A549 (cell line): ENCODE data around the gene CENPM. TPM values are rescaled to one million over a fixed set of nuclear protein-coding genes. Genes with fewer than 3 reads are reported as not detected.

ENCODE experiments used
- ATAC-seq, 2 experiments: fragments of 200-7000 bp in 1 of 2; fragments of >200 bp in 1 of 2; cut with Nextera tagmentation in 1 of 2; cut with Tn5 transposase in 1 of 2; 3 replicates each; pipeline versions ENCODE4 v1.8.0 to v1.9.1; 2018 to 2020; ENCODE audit warnings: mild to moderate bottlenecking in 1 of 2, moderate library complexity in 1 of 2
- CTCF ChIA-PET: fragments of 300-600 bp; sonication (Branson Sonifier 250); formaldehyde crosslinking; extraction: SDS; loops from one replicate; lab custom pipeline; 2021; ENCODE audit warnings: antibody characterized with exemption, inconsistent platforms; lab: Yijun Ruan, JAX
- POLR2A ChIA-PET: fragments of 350-600 bp; formaldehyde crosslinking; extraction: SDS; loops from one replicate; lab custom pipeline; 2021; ENCODE audit warnings: antibody characterized with exemption, inconsistent platforms; lab: Yijun Ruan, JAX
- DNase-seq, 2 experiments: peaks; one replicate each; pipeline versions ENCODE4 v3.0.0 to v3.0.0-alpha.2; 2011 to 2016; ENCODE audit warnings: low read depth in 1 of 2, low spot score in 1 of 2
- FAIRE-seq: peaks from 2 replicates; lab custom pipeline; 2011; peaks lifted over from hg19 to GRCh38; lab: Jason Lieb, UNC
- H3K27ac ChIP-seq, 2 experiments: fragments of >200 bp; sonication (Bioruptor Twin); formaldehyde crosslinking; 3 replicates each; pipeline ENCODE4 v1.5.1; 2016 to 2017
- H3K4me1 ChIP-seq: fragments of >200 bp; sonication (Bioruptor Twin); formaldehyde crosslinking; 3 replicates; pipeline ENCODE4 v1.6.1; 2016
- H3K4me2 ChIP-seq: fragments of >200 bp; sonication (Bioruptor Twin); formaldehyde crosslinking; 3 replicates; pipeline ENCODE4 v1.6.1; 2016
- H3K4me3 ChIP-seq: fragments of >200 bp; sonication (Bioruptor Twin); formaldehyde crosslinking; 3 replicates; pipeline ENCODE4 v1.5.1; 2016
- H3K9me3 ChIP-seq: fragments of >200 bp; sonication (Bioruptor Twin); formaldehyde crosslinking; 3 replicates; pipeline ENCODE4 v1.6.1; 2016
- CBX2 ChIP-seq: fragments of 200-600 bp; sonication (generic); IDR thresholded peaks from 2 replicates; pipeline ENCODE4 v1.6.1; 2016; ENCODE audit warnings: low read depth, mild to moderate bottlenecking, borderline replicate concordance
- CHD2 ChIP-seq: fragments of 150-350 bp; IDR thresholded peaks from 2 replicates; pipeline ENCODE4 v1.6.1; 2014; ENCODE audit warnings: low read length; ENCODE audit not compliant: partially characterized antibody
- EHF ChIP-seq: fragments of 250-450 bp; sonication (Bioruptor Pico); IDR thresholded peaks from 2 replicates; pipeline ENCODE4 v1.5.0; 2020; ENCODE audit warnings: mild to moderate bottlenecking
- EP300 ChIP-seq, 2 experiments: fragments of >200 bp; sonication (Bioruptor Twin); formaldehyde crosslinking; IDR thresholded peaks; 2 replicates in 1 of 2; 3 replicates in 1 of 2; pipeline ENCODE4 v1.6.1; 2016 to 2017
- FOXS1 ChIP-seq: fragments of 250-450 bp; sonication (Bioruptor Pico); IDR thresholded peaks from 2 replicates; pipeline ENCODE4 v1.5.0; 2020; ENCODE audit warnings: mild to moderate bottlenecking, moderate library complexity
- HEYL ChIP-seq: fragments of 250-450 bp; sonication (Bioruptor Pico); IDR thresholded peaks from 2 replicates; pipeline ENCODE4 v1.8.0; 2021; ENCODE audit warnings: mild to moderate bottlenecking, moderate library complexity
- MAZ ChIP-seq: fragments of 150-350 bp; IDR thresholded peaks from 2 replicates; pipeline ENCODE4 v1.6.1; 2014; ENCODE audit warnings: antibody characterized with exemption, low read depth, low read length, borderline replicate concordance
- MYC ChIP-seq: IDR thresholded peaks from 2 replicates; pipeline ENCODE4 v1.6.1; 2012; ENCODE audit warnings: mild to moderate bottlenecking, inconsistent platforms, low read length, improper control_type of control experiment, borderline replicate concordance
- NFE2L2 ChIP-seq: fragments of 150-350 bp; conservative IDR thresholded peaks from 2 replicates; pipeline ENCODE4 v1.6.1; 2014; ENCODE audit warnings: low read length
- NR3C1 ChIP-seq: fragments of >200 bp; sonication (Bioruptor Twin); formaldehyde crosslinking; IDR thresholded peaks from 3 replicates; pipeline ENCODE4 v1.6.1; 2017
- RCOR1 ChIP-seq: fragments of 150-350 bp; IDR thresholded peaks from 2 replicates; pipeline ENCODE4 v1.6.1; 2014; ENCODE audit warnings: antibody characterized with exemption, low read length, low read depth
- SMC3 ChIP-seq: fragments of >200 bp; sonication (Bioruptor Twin); formaldehyde crosslinking; IDR thresholded peaks from 3 replicates; pipeline ENCODE4 v1.6.1; 2018; ENCODE audit warnings: inconsistent platforms
- USF2 ChIP-seq: fragments of 450-650 bp; IDR thresholded peaks from 2 replicates; pipeline ENCODE4 v1.6.1; 2014; ENCODE audit warnings: antibody characterized with exemption
- ZNF302 ChIP-seq: fragments of 250-450 bp; sonication (Bioruptor Pico); IDR thresholded peaks from 2 replicates; pipeline ENCODE4 v1.9.0; 2021; ENCODE audit warnings: inconsistent platforms, mild to moderate bottlenecking, moderate library complexity
- WGBS: methylation state at CpG from one replicate; pipeline ENCODE4 v1.1.6; 2017; ENCODE audit errors: missing lambda C conversion rate; 5-methylcytosine and 5-hydroxymethylcytosine counted together
- polyA plus RNA-seq, 4 experiments: library from polyadenylated mRNA; depleted of rRNA in 3 of 4; stranded (reverse); fragments of >200 nt; fragmentation: RNase III in 1 of 4; extraction: RNeasy Plus Mini Kit Qiagen cat#74134 plus additional on column Dnase treatment in 1 of 4; gene quantifications; 2 replicates in 3 of 4; 3 replicates in 1 of 4; pipeline ENCODE4 v1.2.3, GENCODE V29; 2011 to 2017
- TF ChIP-seq, protein P1 (sequence below): fragments of >200 bp; sonication (Bioruptor Twin); formaldehyde crosslinking; IDR thresholded peaks from 3 replicates; pipeline ENCODE4 v1.5.1; 2016
- TF ChIP-seq, protein P2 (sequence below): IDR thresholded peaks from 2 replicates; pipeline ENCODE4 v1.6.1; 2012; ENCODE audit warnings: low read depth, borderline replicate concordance
- TF ChIP-seq, protein P3 (sequence below): fragments of 250-450 bp; sonication (Bioruptor Pico); IDR thresholded peaks from 2 replicates; pipeline ENCODE4 v1.5.0; 2021; ENCODE audit warnings: mild to moderate bottlenecking, moderate library complexity, borderline replicate concordance

Gene CENPM
- polyA plus RNA-seq, 2 of the 4 experiments (the other 2 are of a cell fraction): 22.3 to 40.1 TPM

DNA sequence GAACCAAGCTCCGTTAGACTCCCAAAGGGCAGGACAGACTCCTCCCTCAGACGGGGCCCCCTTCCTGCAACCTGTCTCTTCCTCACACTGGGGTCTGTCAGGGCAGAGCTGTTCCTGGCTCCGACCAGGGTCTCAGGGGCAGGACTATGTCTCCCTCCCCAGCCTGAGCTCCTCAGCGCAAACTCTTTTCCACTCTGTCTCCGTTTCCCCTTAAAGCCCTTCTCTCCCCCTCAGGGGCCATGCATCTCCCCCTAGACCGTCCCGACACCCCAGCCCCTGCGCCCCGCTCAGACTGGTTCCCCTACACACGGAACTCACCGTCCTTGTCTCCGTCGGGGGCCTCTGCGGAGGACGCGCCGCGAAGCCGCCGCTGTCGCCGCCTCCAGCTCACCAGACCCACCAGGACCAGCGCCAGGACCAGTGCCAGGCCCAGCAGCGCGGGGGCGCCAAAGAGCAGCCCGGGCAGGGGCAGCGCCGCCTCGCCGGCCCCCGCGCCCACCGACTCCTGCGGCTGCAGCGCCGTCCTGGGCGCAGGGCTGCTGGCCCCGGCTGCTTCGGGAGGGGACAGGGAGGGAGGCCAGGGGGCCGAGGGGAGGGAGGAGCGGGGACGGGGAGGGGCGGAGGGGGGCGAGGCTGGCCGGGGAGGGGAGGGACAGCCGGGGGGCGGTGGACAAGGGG is 21.0 kb downstream of the CENPM start:
- peak; percentile 76 to 81 for ATAC-seq
- Histone ChIP-seq H3K4me1 (no peaks in the 10 kb centered on the region), H3K4me3 (peak overlapping the region; percentile 64), H3K9me3 (no peaks in the 10 kb centered on the region), H3K27ac (peak overlapping the region; percentile 74 to 90), H3K4me2 (peak overlapping the region; percentile 97)
- ChIA-PET CTCF (interaction anchor here (0.6 to 4.3 kb wide), 27 partner anchors 8 to 731 kb away, joined by 3 to 50 read pairs (median 3); partner anchors contain the start of gene SHISA8), POLR2A (interaction anchor here (0.6 to 1.1 kb wide), 4 partner anchors 9 to 259 kb away, joined by 3 to 6 read pairs (median 3); partner anchors contain the start of gene WBP2NL)
- DNase-seq: peak in 1 of 2 experiments; percentile 48
- TF ChIP-seq, protein P1, sequence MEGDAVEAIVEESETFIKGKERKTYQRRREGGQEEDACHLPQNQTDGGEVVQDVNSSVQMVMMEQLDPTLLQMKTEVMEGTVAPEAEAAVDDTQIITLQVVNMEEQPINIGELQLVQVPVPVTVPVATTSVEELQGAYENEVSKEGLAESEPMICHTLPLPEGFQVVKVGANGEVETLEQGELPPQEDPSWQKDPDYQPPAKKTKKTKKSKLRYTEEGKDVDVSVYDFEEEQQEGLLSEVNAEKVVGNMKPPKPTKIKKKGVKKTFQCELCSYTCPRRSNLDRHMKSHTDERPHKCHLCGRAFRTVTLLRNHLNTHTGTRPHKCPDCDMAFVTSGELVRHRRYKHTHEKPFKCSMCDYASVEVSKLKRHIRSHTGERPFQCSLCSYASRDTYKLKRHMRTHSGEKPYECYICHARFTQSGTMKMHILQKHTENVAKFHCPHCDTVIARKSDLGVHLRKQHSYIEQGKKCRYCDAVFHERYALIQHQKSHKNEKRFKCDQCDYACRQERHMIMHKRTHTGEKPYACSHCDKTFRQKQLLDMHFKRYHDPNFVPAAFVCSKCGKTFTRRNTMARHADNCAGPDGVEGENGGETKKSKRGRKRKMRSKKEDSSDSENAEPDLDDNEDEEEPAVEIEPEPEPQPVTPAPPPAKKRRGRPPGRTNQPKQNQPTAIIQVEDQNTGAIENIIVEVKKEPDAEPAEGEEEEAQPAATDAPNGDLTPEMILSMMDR: peak; percentile 71
- TF ChIP-seq HEYL (CRISPR knock-in tag): no peak
- peak; percentile 31; the same call in 1 of the 3 replicates for TF ChIP-seq SMC3
- no peak for TF ChIP-seq MYC
- TF ChIP-seq, protein P2, sequence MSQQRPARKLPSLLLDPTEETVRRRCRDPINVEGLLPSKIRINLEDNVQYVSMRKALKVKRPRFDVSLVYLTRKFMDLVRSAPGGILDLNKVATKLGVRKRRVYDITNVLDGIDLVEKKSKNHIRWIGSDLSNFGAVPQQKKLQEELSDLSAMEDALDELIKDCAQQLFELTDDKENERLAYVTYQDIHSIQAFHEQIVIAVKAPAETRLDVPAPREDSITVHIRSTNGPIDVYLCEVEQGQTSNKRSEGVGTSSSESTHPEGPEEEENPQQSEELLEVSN: no peak
- FAIRE-seq: no peak
- 38% methylated on average over 6 of the region's 48 CpGs for WGBS

DNA sequence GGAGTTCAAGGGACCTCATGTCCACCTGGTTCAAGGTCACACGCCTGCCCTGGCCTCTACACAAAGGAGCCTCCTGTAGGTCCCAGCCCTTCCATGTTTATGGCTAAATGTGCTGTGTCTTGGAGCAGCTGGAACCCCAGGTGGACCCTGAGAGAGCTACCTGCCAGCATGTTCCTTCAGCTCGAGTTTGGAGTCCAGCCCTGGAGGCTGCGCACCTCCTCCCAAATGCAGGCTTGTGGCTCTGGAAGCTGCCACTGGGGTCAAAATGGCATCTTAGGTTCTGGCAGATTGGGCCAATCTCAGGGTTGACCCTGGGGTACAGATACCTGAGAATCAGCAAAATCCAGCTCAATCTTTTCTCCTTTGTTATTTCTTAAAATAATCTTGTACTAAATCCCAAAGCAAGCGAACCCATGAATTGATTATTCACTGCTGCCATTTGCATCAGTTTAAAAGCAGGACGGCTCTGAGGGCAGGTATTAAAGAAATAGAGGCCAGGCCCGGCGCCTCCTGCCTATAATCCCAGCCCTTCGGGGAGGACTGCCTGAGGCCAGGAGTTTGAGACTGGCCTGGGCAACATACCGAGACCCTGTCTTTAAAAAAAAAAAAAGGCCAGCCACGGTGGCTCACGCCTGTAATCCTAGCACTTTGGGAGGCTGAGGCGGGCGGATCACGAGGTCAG is 23.2 kb downstream of the CENPM start:
- H3K4me3 ChIP-seq: no peak overlapping the region
- TF ChIP-seq EHF (CRISPR knock-in tag) (no peak), CBX2 (no peak), NR3C1 (no peak), USF2 (no peak), MAZ (no peak), CHD2 (no peak), RCOR1 (no peak), ZNF302 (CRISPR knock-in tag) (no peak), NFE2L2 (no peak), FOXS1 (CRISPR knock-in tag) (no peak), EP300 (IDR thresholded peaks at IDR 0.05) (no peak), HEYL (CRISPR knock-in tag) (no peak)
- TF ChIP-seq, protein P3, sequence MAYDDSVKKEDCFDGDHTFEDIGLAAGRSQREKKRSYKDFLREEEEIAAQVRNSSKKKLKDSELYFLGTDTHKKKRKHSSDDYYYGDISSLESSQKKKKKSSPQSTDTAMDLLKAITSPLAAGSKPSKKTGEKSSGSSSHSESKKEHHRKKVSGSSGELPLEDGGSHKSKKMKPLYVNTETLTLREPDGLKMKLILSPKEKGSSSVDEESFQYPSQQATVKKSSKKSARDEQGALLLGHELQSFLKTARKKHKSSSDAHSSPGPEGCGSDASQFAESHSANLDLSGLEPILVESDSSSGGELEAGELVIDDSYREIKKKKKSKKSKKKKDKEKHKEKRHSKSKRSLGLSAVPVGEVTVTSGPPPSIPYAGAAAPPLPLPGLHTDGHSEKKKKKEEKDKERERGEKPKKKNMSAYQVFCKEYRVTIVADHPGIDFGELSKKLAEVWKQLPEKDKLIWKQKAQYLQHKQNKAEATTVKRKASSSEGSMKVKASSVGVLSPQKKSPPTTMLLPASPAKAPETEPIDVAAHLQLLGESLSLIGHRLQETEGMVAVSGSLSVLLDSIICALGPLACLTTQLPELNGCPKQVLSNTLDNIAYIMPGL (CRISPR knock-in tag): no peak
- TF ChIP-seq, all 56 proteins: peak for 0
- 89% methylated on average over 13 of the region's 14 CpGs for WGBS
- H3K9me3 ChIP-seq: no peaks in the 10 kb centered on the region
- no peaks in the 10 kb centered on the region for H3K4me1 ChIP-seq
- DNase-seq: no peak
- CTCF ChIA-PET: interaction anchor here (1.0 to 4.3 kb wide), 6 partner anchors 16 to 227 kb away, joined by 3 to 50 read pairs (median 3); no protein-coding TSS in a partner anchor
- no peak overlapping the region for H3K27ac ChIP-seq
- no peak for ATAC-seq
- POLR2A ChIA-PET: no interaction called here
- no peak for FAIRE-seq
- H3K4me2 ChIP-seq: no peak overlapping the region
